HCT116 (cell line): ENCODE data around the gene IPO11.

ENCODE experiments used
- ATF3 ChIP-seq: IDR thresholded peaks from 2 replicates; pipeline ENCODE4 v1.6.1; 2012
- CTCF ChIP-seq, 3 experiments: fragments of 200-600 bp in 1 of 3; sonication (generic) in 1 of 3; IDR thresholded peaks in 2 of 3; conservative IDR thresholded peaks in 1 of 3; 2 replicates each; pipeline ENCODE4 v1.5.1; 2012 to 2017; ENCODE audit warnings: low read depth in 2 of 3, low read length in 2 of 3, antibody characterized with exemption in 1 of 3, borderline replicate concordance in 1 of 3, control low read depth in 1 of 3, mild to moderate bottlenecking in 1 of 3, mixed read lengths in 1 of 3, mixed run types in 1 of 3, moderate library complexity in 1 of 3; ENCODE audit not compliant: insufficient read depth in 1 of 3
- EZH2 ChIP-seq: fragments of 200-600 bp; sonication (generic); IDR thresholded peaks from 2 replicates; pipeline ENCODE4 v1.6.1; 2017; ENCODE audit warnings: antibody characterized with exemption, mixed run types
- MAX ChIP-seq: IDR thresholded peaks from 2 replicates; pipeline ENCODE4 v1.6.1; 2012
- POLR2A ChIP-seq: IDR thresholded peaks from 2 replicates; pipeline ENCODE4 v1.7.0; 2011; ENCODE audit warnings: borderline replicate concordance; ENCODE audit not compliant: insufficient read depth, insufficient read length; ENCODE audit errors: extremely low read depth
- POLR2AphosphoS5 ChIP-seq: IDR thresholded peaks from 2 replicates; pipeline ENCODE4 v1.6.1; 2011; ENCODE audit warnings: mild to moderate bottlenecking, low read depth, low read length, moderate library complexity
- SP1 ChIP-seq: IDR thresholded peaks from 2 replicates; pipeline ENCODE4 v1.6.1; 2012; ENCODE audit warnings: low read depth
- ZBTB33 ChIP-seq: IDR thresholded peaks from 2 replicates; pipeline ENCODE4 v1.6.1; 2011; ENCODE audit warnings: mild to moderate bottlenecking, low read length, moderate library complexity; ENCODE audit not compliant: insufficient replicate concordance; ENCODE audit errors: extremely low read depth

- no peak for TF ChIP-seq CTCF (IDR thresholded peaks at IDR 0.05 in 2 of 3, conservative IDR thresholded peaks at IDR 0.05 in 1 of 3; ENCODE audit: borderline replicate concordance in 1 of 3, insufficient read depth in 1 of 3, low read depth in 2 of 3, low read length in 2 of 3)
- TF ChIP-seq ZBTB33, result no peak
- TF ChIP-seq MAX, result no peak
- TF ChIP-seq POLR2AphosphoS5, result no peak
- TF ChIP-seq POLR2A, result no peak
- no peak for TF ChIP-seq SP1
- no peak for TF ChIP-seq ATF3
- no peak for TF ChIP-seq EZH2
Observed at GRCh38 chr5:62645223-62645622, 232.7 kb downstream of the IPO11 start.
